Activated T-cell treated with anti-CD3 and anti-CD28 coated beads, Interleukin-2, amount 50 U/mL, for 24 hours (primary cell): Measurements from ENCODE around the gene FGG.

ENCODE experiments used
- DNase-seq: peaks from one replicate; pipeline ENCODE4 v3.0.0-alpha.2; 2020
- H3K27ac Mint-ChIP-seq: 2 replicates; pipeline ENCODE4 v1.8.0; 2020; ENCODE audit warnings: mild to moderate bottlenecking, mixed read lengths
- H3K27me3 Mint-ChIP-seq: 2 replicates; pipeline ENCODE4 v1.8.0; 2020; ENCODE audit warnings: mixed read lengths
- H3K36me3 Mint-ChIP-seq: 2 replicates; pipeline ENCODE4 v1.8.0; 2020; ENCODE audit warnings: low read depth, mixed read lengths
- H3K4me1 Mint-ChIP-seq: 2 replicates; pipeline ENCODE4 v1.8.0; 2020; ENCODE audit warnings: low read depth, mixed read lengths
- H3K4me3 Mint-ChIP-seq: 2 replicates; pipeline ENCODE4 v1.8.0; 2020; ENCODE audit warnings: mild to moderate bottlenecking, moderate library complexity, mixed read lengths
- H3K9me3 Mint-ChIP-seq: 2 replicates; pipeline ENCODE4 v1.8.0; 2020; ENCODE audit warnings: mixed read lengths

FGG gene

DNA sequence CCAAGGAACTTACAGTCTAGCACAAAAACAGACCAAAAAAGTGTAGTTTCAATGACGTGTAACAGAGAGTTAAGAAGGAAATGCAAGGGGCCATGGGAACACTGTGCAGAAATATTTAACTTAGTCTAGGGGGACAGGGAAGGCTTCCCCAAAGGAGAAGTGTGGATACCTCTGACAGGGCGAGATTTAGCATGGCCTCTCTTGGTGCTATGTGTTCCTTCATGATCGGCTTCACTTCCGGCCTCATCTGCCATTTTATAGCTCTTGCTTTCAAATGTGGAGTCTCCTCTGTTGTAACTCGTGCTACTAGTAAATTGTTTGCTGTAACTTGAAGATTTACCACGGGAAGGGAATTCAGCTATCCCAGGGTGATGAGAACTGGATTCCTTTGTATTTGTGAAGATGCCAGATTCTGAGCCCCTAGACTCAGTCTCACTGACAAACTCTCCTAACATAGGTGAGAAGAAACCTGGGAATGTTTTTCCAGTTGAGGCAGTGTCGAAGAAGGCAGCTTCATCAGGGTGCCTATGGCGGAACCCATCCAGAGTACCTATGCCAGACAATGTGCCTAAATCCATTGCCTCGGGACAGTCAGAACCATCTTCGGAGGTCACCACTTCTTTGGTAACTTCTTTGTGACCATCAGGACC is 27.0 kb downstream of the FGG start:
- Mint-ChIP-seq H3K9me3 (no peaks in the 10 kb centered on the region), H3K27ac (no peak overlapping the region), H3K4me3 (no peak overlapping the region), H3K4me1 (no peaks in the 10 kb centered on the region), H3K36me3 (no peaks in the 10 kb centered on the region), H3K27me3 (peaks cover 25% of the 10 kb centered on the region)
- no peak for DNase-seq

- Mint-ChIP-seq H3K4me3 (no peak overlapping the region), H3K27me3 (peaks cover 20% of the 10 kb centered on the region), H3K36me3 (no peaks in the 10 kb centered on the region), H3K4me1 (no peaks in the 10 kb centered on the region), H3K27ac (no peak overlapping the region), H3K9me3 (no peaks in the 10 kb centered on the region)
- DNase-seq: no peak
These were observed 28.2 kb downstream of the FGG start for GRCh38 chr4:154584259-154584658.

DNA sequence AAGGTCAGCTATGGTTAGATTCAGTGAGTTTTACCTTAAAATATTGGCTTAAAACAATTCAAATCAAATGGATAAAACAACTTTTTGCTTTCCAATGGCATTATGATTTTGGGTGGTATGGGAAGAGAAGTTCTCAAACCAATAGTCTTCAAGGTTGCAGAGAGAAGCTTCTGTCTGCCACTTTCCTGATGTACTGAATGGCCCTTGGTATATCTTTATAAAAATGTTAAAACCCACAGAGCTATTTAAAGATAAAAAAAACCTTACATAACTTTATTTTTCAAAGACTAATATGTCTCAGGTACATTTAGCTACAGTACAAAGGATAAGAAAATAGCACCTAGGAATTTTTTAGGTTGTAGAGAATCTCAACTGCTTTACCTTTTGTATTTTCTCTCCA is 28.8 kb downstream of the FGG start:
- DNase-seq: no peak
- no peaks in the 10 kb centered on the region for H3K4me1 Mint-ChIP-seq
- H3K4me3 Mint-ChIP-seq: no peak overlapping the region
- no peaks in the 10 kb centered on the region for H3K9me3 Mint-ChIP-seq
- no peaks in the 10 kb centered on the region for H3K36me3 Mint-ChIP-seq
- peaks cover 24% of the 10 kb centered on the region for H3K27me3 Mint-ChIP-seq
- no peak overlapping the region for H3K27ac Mint-ChIP-seq

- H3K27ac Mint-ChIP-seq: no peak overlapping the region
- DNase-seq: no peak
- no peaks in the 10 kb centered on the region for H3K36me3 Mint-ChIP-seq
- H3K9me3 Mint-ChIP-seq: no peaks in the 10 kb centered on the region
- H3K4me1 Mint-ChIP-seq: no peaks in the 10 kb centered on the region
- H3K27me3 Mint-ChIP-seq: peaks cover 25% of the 10 kb centered on the region
- no peak overlapping the region for H3K4me3 Mint-ChIP-seq
These were observed 29.2 kb downstream of the FGG start for GRCh38 chr4:154583230-154583629.

GRCh38 chr4:154582723-154583122 is 29.7 kb downstream of the FGG start:
- Mint-ChIP-seq H3K4me3 (no peak overlapping the region), H3K36me3 (no peaks in the 10 kb centered on the region), H3K27ac (no peak overlapping the region), H3K27me3 (peaks cover 30% of the 10 kb centered on the region), H3K4me1 (no peaks in the 10 kb centered on the region), H3K9me3 (no peaks in the 10 kb centered on the region)
- DNase-seq: no peak

DNA sequence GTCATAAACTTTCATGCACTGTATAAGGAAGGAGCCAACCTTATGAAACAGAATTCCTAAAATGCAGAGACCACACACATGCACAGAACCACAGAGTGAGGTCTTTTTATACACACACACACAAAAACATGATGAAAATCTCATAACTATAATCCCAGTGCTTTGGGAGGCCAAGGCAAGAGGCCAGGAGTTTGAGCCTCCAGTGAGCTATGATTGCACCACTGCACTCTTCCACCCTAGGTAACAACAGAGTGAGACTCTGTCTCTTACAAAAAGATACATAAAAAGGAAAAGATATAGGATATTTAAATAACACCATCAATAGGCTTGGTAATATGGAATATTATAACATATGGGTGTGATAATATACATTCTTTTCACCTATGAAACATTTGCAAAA is 32.5 kb downstream of the FGG start:
- Mint-ChIP-seq H3K36me3 (no peaks in the 10 kb centered on the region), H3K9me3 (no peaks in the 10 kb centered on the region), H3K4me1 (no peaks in the 10 kb centered on the region), H3K27me3 (peaks cover 31% of the 10 kb centered on the region), H3K4me3 (no peak overlapping the region), H3K27ac (no peak overlapping the region)
- DNase-seq: no peak

- no peak overlapping the region for H3K27ac Mint-ChIP-seq
- H3K4me3 Mint-ChIP-seq: no peak overlapping the region
- H3K9me3 Mint-ChIP-seq: no peaks in the 10 kb centered on the region
- H3K4me1 Mint-ChIP-seq: no peaks in the 10 kb centered on the region
- no peaks in the 10 kb centered on the region for H3K36me3 Mint-ChIP-seq
- peaks cover 31% of the 10 kb centered on the region for H3K27me3 Mint-ChIP-seq
- DNase-seq: no peak
These were observed 33.5 kb downstream of the FGG start for GRCh38 chr4:154578919-154579318.

DNA sequence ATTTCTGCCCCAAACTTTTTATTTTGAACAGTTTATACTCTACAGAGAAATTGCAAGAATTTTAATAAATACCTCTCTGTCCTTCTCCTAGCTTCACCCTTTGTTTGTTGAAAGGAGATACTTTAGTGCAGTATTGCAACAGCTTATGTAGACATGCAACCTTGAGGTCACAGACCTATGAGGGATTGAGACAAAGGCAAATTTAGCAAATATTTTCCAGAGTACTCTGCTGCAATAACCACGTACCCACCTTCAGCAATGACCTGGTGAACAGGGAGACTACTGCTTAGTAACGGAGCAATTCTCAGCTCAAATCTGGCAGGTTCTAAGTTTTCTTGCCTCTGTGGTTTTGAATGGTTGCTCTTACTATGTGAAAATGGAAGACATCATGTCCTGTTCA is 35.1 kb downstream of the FGG start:
- Mint-ChIP-seq H3K4me1 (no peaks in the 10 kb centered on the region), H3K27me3 (peaks cover 31% of the 10 kb centered on the region), H3K9me3 (no peaks in the 10 kb centered on the region), H3K36me3 (no peaks in the 10 kb centered on the region), H3K27ac (no peak overlapping the region), H3K4me3 (no peak overlapping the region)
- no peak for DNase-seq

DNA sequence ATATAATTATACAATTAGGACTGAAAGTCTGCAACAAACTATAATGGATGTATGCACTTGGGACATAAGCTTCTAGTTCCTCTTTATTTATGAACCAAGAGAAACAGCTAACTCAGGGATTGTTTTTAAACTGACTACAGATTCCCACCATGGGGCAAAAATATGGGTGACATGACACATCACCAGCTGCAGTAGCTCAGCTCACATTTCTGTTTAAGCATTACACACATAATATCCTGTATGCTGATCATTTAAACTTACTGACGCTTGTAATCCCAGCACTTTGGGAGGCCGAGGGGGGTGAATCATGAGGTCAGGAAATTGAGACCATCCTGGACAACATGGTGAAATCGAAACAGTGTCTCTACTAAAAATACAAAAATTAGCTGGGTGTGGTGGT is 38.1 kb downstream of the FGG start:
- no peak for DNase-seq
- Mint-ChIP-seq H3K4me1 (no peaks in the 10 kb centered on the region), H3K27me3 (peaks cover 33% of the 10 kb centered on the region), H3K36me3 (no peaks in the 10 kb centered on the region), H3K4me3 (no peak overlapping the region), H3K27ac (no peak overlapping the region), H3K9me3 (no peaks in the 10 kb centered on the region)

- no peak for DNase-seq
- no peaks in the 10 kb centered on the region for H3K9me3 Mint-ChIP-seq
- H3K27ac Mint-ChIP-seq: no peak overlapping the region
- no peaks in the 10 kb centered on the region for H3K4me1 Mint-ChIP-seq
- no peak overlapping the region for H3K4me3 Mint-ChIP-seq
- H3K27me3 Mint-ChIP-seq: peaks cover 28% of the 10 kb centered on the region
- no peaks in the 10 kb centered on the region for H3K36me3 Mint-ChIP-seq
These were observed 39.1 kb downstream of the FGG start for GRCh38 chr4:154573190-154573870.

- H3K36me3 Mint-ChIP-seq: no peaks in the 10 kb centered on the region
- DNase-seq: no peak
- H3K9me3 Mint-ChIP-seq: no peaks in the 10 kb centered on the region
- no peaks in the 10 kb centered on the region for H3K4me1 Mint-ChIP-seq
- H3K27me3 Mint-ChIP-seq: peaks cover 6% of the 10 kb centered on the region
- no peak overlapping the region for H3K27ac Mint-ChIP-seq
- H3K4me3 Mint-ChIP-seq: no peak overlapping the region
These were observed 42.9 kb downstream of the FGG start for GRCh38 chr4:154569584-154569983.

- no peaks in the 10 kb centered on the region for H3K9me3 Mint-ChIP-seq
- no peaks in the 10 kb centered on the region for H3K4me1 Mint-ChIP-seq
- no peaks in the 10 kb centered on the region for H3K36me3 Mint-ChIP-seq
- H3K27ac Mint-ChIP-seq: no peak overlapping the region
- no peak for DNase-seq
- H3K4me3 Mint-ChIP-seq: no peak overlapping the region
- peaks cover 6% of the 10 kb centered on the region for H3K27me3 Mint-ChIP-seq
These were observed 43.4 kb downstream of the FGG start for GRCh38 chr4:154569028-154569427.

DNA sequence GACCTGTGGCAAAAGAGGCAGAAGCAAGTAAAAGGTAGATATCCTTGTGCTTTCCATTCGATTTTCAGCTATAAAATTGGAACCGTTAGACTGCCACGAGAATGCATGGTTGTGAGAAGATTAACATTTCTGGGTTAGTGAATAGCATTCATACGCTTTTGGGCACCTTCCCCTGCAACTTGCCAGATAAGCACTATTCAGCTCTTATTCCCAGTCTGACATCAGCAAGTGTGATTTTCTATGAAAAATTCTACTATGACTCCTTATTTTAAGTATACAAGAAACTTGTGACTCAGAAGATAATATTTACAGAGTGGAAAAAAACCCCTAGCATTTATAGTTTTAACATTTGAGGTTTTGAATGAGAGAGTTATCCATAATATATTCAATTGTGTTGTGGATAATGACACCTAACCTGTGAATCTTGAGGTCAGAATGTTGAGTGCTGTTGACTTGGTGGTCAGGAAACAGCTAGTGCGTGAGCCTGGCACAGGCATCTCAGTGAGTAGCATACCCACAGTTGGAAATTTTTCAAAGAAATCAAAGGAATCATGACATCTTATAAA is 45.7 kb downstream of the FGG start:
- DNase-seq: no peak
- Mint-ChIP-seq H3K27ac (no peak overlapping the region), H3K9me3 (no peaks in the 10 kb centered on the region), H3K27me3 (peaks cover 4% of the 10 kb centered on the region), H3K4me3 (no peak overlapping the region), H3K4me1 (no peaks in the 10 kb centered on the region), H3K36me3 (no peaks in the 10 kb centered on the region)

DNA sequence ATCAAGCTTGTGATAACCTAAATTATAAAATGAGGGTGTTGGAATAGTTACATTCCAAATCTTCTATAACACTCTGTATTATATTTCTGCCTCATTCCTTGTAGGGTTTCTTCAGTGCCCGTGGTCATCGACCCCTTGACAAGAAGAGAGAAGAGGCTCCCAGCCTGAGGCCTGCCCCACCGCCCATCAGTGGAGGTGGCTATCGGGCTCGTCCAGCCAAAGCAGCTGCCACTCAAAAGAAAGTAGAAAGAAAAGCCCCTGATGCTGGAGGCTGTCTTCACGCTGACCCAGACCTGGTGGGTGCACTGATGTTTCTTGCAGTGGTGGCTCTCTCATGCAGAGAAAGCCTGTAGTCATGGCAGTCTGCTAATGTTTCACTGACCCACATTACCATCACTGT is 46.8 kb downstream of the FGG start:
- H3K9me3 Mint-ChIP-seq: no peaks in the 10 kb centered on the region
- no peak for DNase-seq
- H3K27ac Mint-ChIP-seq: no peak overlapping the region
- H3K27me3 Mint-ChIP-seq: peaks cover 2% of the 10 kb centered on the region
- no peaks in the 10 kb centered on the region for H3K4me1 Mint-ChIP-seq
- H3K36me3 Mint-ChIP-seq: no peaks in the 10 kb centered on the region
- H3K4me3 Mint-ChIP-seq: no peak overlapping the region

- Mint-ChIP-seq H3K4me3 (no peak overlapping the region), H3K36me3 (no peaks in the 10 kb centered on the region), H3K27me3 (peaks cover 6% of the 10 kb centered on the region), H3K27ac (no peak overlapping the region), H3K4me1 (no peaks in the 10 kb centered on the region), H3K9me3 (no peaks in the 10 kb centered on the region)
- no peak for DNase-seq
These were observed 48.1 kb downstream of the FGG start for GRCh38 chr4:154564311-154564710.
